Measurements from ENCODE around the gene CLN5.

The CLN5 gene

DNA sequence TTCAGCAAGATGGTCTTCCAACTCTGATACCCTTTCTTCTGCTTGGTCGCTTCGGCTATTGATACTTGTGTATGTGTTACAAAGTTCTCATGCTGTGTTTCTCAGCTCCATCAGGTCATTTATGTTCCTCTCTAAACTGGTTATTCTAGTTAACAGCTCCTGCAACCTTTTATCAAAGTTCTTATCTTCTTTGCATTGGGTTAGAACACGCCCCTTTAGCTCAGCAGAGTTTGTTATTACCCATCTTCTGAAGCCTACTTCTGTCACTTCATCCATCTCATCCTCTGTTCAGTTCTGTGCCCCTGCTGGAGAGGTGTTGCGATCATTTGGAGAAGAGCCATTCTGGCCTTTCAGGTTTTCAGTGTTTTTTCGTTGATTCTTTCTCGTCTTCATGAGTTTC is 24.9 kb upstream of the CLN5 start:
- TF ChIP-seq, protein P1, sequence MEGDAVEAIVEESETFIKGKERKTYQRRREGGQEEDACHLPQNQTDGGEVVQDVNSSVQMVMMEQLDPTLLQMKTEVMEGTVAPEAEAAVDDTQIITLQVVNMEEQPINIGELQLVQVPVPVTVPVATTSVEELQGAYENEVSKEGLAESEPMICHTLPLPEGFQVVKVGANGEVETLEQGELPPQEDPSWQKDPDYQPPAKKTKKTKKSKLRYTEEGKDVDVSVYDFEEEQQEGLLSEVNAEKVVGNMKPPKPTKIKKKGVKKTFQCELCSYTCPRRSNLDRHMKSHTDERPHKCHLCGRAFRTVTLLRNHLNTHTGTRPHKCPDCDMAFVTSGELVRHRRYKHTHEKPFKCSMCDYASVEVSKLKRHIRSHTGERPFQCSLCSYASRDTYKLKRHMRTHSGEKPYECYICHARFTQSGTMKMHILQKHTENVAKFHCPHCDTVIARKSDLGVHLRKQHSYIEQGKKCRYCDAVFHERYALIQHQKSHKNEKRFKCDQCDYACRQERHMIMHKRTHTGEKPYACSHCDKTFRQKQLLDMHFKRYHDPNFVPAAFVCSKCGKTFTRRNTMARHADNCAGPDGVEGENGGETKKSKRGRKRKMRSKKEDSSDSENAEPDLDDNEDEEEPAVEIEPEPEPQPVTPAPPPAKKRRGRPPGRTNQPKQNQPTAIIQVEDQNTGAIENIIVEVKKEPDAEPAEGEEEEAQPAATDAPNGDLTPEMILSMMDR (IDR thresholded peaks at IDR 0.05; ENCODE audit: extremely low read depth, insufficient read depth, missing control alignments) = no peak
- in situ Hi-C loops (cut with MboI; ENCODE audit: low pct_unique_long_range_greater_than_20kb, low sequenced_read_pairs, unreplicated experiment) = no loop called here
- DNase-seq (ENCODE audit: low spot score) = no peak

DNA sequence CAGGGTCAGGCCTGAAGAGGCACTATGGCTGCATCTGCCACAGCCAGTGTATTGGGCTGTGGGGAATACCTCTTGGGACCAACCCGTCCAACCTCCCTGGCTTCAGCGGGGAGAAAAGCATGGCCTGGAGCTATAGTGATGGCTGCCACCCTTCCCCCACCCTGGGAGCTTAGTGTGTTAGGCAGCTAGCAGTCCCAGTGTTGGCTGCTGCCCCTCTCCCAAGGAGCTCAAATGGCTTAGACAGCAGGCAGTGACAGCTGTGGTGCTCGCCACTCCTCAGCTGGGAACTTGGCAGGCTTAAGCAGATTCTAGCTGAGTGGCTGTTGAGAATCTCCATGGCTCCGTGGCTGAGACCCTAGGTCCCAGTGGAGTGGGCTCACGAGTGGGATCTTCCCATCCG is 23.8 kb upstream of the CLN5 start:
- TF ChIP-seq, protein P1 (IDR thresholded peaks at IDR 0.05; ENCODE audit: extremely low read depth, insufficient read depth, missing control alignments) = no peak
- no peak for DNase-seq (ENCODE audit: low spot score)
- in situ Hi-C loops (cut with MboI; ENCODE audit: low pct_unique_long_range_greater_than_20kb, low sequenced_read_pairs, unreplicated experiment) = no loop called here

DNA sequence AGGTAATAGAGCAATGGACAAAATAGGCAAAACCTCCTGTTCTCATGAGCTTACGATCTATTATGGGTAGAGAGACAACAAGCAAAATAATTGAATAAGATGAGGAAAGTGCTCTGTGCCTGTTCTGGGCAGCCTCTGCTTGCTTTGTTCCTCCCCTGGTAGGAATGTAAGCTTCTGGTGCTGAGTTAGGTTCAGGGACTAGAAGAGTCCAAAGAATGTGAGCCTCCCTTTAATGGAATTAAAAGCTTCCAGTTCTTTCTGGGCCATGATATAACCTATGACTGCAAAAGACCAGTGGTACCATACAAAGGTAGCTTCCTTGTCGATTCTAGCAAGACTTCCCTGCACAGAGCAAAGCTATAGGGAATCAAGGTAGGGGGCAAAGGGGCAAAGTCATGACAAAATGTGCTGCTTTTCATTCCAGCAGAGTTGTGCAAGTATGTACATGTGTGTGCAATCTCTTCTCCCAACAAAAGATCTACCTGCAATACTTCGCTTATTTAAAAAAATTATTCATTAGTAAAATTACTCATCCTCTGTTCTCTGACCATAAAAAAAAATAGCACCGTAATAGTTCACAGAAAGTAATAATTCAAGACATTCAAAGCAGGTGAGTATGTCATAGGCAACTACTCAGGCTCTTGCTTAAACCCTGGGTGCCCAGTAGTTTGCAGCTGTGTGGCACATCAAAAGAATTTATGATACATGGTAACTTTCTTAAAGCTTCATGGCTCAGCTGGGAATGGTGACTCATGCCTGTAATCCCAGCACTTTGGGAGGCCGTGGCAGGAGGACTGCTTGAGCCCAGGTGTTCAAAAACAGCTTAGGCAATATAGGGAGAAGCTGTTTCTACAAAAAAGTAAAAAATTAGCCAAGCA is 22.2 kb upstream of the CLN5 start:
- TF ChIP-seq, protein P1 (IDR thresholded peaks at IDR 0.05; ENCODE audit: extremely low read depth, insufficient read depth, missing control alignments) = no peak
- in situ Hi-C loops (cut with MboI; ENCODE audit: low pct_unique_long_range_greater_than_20kb, low sequenced_read_pairs, unreplicated experiment) = no loop called here
- no peak for DNase-seq (ENCODE audit: low spot score)

DNA sequence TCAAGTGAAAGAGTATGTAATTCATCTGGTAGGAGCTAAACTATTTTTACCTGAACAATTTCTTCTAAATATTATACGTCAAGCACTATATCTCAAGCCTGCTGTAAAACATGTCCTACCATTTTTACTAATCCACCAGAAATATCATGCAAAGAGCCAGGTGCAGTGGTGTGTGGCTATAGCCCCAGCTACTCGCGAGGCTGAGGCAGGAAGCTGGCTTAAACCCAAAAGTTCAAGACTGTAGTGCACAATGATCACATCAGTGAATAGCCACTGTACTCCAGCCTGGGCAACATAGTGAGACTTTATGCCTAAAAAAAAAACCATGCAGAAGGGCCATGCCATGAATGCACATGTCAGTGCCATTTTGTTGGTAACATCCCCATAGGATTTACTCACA is 20.7 kb upstream of the CLN5 start:
- in situ Hi-C loops (cut with MboI; ENCODE audit: low pct_unique_long_range_greater_than_20kb, low sequenced_read_pairs, unreplicated experiment) = no loop called here
- TF ChIP-seq, protein P1 (IDR thresholded peaks at IDR 0.05; ENCODE audit: extremely low read depth, insufficient read depth, missing control alignments) = no peak
- no peak for DNase-seq (ENCODE audit: low spot score)

DNA sequence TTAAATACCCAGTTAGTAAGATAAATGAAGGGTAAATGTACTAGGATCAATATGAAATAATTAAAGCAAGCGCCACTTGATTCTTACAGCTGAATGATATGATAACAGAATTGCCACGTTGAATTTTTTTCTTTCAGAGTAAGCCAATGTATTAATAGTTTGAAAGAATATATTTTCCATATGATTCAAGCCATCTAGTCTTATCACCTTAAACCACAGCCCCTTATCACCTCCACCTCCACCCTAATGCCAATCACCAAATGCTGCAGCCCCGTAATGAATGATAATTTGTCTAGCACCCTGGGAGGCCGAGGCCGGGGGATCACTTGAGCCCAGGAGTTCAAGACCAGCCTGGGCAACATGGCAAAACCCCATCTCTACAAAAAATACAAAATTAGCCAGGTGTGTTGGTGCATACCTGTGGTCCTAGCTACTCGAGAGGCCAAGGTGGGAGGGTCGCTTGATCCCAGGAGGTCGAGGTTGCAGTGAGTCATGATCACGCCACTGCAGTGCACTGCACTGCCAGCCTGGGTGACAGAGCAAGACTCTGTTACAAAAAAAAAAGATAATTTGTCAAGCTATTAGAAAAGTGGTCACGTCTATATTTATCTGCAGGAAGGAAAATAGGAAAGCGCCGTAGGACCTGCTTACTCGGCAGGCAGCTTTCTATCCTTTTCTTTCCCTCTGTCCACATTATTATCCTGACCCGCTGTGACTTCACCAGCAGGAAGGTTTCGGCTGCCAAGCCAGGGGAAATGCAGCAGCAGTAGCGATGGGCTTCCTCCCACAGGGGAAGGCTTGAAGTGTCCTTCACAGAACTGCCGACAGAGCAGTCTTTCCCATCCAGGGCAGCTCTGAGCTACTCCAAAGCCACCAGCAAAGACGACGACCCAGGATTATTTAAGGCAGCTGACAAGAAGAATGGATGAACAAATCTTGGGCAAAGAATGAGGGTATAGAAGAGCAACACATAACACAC is 19.7 kb upstream of the CLN5 start:
- TF ChIP-seq, protein P1 (IDR thresholded peaks at IDR 0.05; ENCODE audit: extremely low read depth, insufficient read depth, missing control alignments) = no peak
- in situ Hi-C loops (cut with MboI; ENCODE audit: low pct_unique_long_range_greater_than_20kb, low sequenced_read_pairs, unreplicated experiment) = no loop called here
- DNase-seq (ENCODE audit: low spot score) = no peak

DNA sequence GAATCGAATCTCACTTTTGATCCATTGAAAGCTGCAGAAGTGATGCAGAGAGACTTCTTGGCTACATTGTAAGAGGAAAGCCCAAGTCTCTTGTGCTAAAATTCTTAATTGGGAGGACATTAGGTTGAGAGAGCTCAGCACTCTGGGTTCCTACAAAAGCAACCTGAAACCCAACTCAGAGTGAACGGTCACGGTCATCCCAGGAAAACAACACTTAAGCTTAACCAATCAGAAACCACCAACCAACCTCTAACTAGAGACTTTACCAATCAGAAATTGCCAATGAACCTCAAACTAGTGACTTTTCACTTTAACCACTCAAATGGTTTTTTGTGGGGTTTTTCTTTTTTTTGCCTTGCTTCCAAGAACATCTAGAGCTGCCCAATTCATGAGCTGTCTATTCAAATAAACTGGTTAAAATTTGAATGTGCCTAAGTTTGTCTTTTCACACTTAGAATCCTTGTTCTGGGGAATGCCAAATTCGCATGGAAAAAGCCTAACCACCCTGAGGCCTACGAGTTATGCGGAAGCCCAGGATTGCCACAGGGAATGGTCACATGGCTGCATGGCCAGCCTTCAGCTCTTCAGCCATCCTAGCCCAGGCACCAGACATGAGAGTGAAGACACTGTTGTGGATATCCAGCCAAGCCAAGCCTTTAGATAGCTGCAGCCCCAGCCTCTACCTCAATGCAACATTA is 17.8 kb upstream of the CLN5 start:
- DNase-seq (ENCODE audit: low spot score) = no peak
- TF ChIP-seq, protein P1 (IDR thresholded peaks at IDR 0.05; ENCODE audit: extremely low read depth, insufficient read depth, missing control alignments) = no peak
- in situ Hi-C loops (cut with MboI; ENCODE audit: low pct_unique_long_range_greater_than_20kb, low sequenced_read_pairs, unreplicated experiment) = no loop called here

All from GM13977 (cell line).